ENCODE data around the gene OLAH. TPM values are rescaled to one million over a fixed set of nuclear protein-coding genes. Genes with fewer than 3 reads are reported as not detected.

The OLAH gene
- total RNA-seq, 1 experiment from 2014 or later: 0.48 TPM

DNA sequence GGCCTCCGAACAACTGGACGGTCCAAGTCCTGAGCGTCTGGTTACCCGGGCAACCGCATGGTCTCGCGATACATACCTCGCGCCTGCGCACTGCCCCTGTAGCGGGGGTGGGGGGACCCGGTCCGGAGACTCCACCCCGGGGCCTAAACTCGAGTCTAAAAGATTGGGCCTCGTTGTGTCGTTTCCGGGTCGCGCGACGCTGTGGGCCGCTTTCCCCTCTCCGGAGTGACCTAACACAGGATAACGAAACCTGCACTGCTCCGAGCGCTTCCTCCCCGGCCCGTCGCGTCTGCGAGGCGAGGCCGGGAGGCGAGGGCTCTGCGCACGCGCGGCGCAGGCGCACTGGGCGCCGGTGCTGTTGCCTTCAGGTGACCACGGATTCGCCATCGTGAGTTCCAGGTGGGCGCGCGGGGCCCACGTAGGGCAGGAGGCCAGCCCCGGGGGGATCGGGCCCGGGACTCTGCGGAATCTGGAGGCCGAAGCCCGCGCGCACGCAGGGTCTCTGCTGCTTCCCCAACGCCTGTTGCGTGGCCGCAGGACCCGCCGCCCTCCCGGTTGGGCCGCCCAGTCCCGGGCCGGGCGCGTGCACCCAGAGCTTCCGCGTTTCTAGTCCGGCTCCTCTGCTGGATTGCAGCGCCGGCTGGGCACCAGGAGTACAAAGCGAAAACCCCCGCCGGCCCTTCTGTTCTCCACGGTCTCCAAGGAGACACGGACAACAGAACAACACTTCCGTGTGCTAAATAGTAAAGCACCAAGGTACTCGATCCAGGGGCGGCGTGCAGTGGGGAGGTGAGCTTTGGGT, 53.5 kb downstream of the OLAH start, which contains the start of gene RPP38:
TSS of gene RPP38 (plus strand) at position 345 of the 802 bp plus-strand sequence. CDS start 5,960 bp downstream, outside the sequence.
- H3K9me3 Mint-ChIP-seq: no peaks in the 10 kb centered on the region; a peak in 1 of 5 replicates
- H3K79me2 ChIP-seq (ENCODE audit: insufficient read depth, low read length): peaks cover 12% of the 10 kb centered on the region; the same call in 1 of the 2 replicates

More for the DNA sequence above, 53.5 kb downstream of the OLAH start, which contains the start of gene RPP38:
- H2BK5ac ChIP-seq (ENCODE audit: insufficient read length, low read length): no peak within 1 kb of the TSS
- H3K27ac Mint-ChIP-seq: peak within 1 kb of the TSS; percentile 96 to 100 (median 99)
- TF ChIP-seq, protein P1, sequence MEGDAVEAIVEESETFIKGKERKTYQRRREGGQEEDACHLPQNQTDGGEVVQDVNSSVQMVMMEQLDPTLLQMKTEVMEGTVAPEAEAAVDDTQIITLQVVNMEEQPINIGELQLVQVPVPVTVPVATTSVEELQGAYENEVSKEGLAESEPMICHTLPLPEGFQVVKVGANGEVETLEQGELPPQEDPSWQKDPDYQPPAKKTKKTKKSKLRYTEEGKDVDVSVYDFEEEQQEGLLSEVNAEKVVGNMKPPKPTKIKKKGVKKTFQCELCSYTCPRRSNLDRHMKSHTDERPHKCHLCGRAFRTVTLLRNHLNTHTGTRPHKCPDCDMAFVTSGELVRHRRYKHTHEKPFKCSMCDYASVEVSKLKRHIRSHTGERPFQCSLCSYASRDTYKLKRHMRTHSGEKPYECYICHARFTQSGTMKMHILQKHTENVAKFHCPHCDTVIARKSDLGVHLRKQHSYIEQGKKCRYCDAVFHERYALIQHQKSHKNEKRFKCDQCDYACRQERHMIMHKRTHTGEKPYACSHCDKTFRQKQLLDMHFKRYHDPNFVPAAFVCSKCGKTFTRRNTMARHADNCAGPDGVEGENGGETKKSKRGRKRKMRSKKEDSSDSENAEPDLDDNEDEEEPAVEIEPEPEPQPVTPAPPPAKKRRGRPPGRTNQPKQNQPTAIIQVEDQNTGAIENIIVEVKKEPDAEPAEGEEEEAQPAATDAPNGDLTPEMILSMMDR (conservative IDR thresholded peaks at IDR 0.05): no peak
- peaks cover 6% of the 10 kb centered on the region for H3K79me1 ChIP-seq (ENCODE audit: insufficient read depth, low read depth, low read length, poor library complexity, severe bottlenecking)
- no peak within 1 kb of the TSS for H4K8ac ChIP-seq (replicated peaks; ENCODE audit: insufficient read length, low read depth, low read length)
- no peaks in the 10 kb centered on the region; the same call in 1 of the 2 replicates for H3K27me3 ChIP-seq (ENCODE audit: insufficient read depth, low read length)
- no peak within 1 kb of the TSS for H2AK5ac ChIP-seq (ENCODE audit: insufficient read length, low read length)
- peak within 1 kb of the TSS; percentile 84 for H3K27ac ChIP-seq (ENCODE audit: insufficient read length, low read depth, low read length)
- no peak within 1 kb of the TSS for H4K5ac ChIP-seq (ENCODE audit: insufficient read length, low read depth, low read length)
- no peak within 1 kb of the TSS for H3K56ac ChIP-seq (ENCODE audit: insufficient read length, low read depth, low read length)
- H3K23ac ChIP-seq (ENCODE audit: insufficient read length, low read depth, low read length): no peak within 1 kb of the TSS
- H3K14ac ChIP-seq (ENCODE audit: insufficient read depth, low read length): peak within 1 kb of the TSS; percentile 99
- no peaks in the 10 kb centered on the region; the same call in 1 of the 2 replicates for H3K27me3 Mint-ChIP-seq (ENCODE audit: low read depth)
- WGBS (ENCODE audit: extremely low coverage, insufficient read length, low lambda C conversion rate): no CpG with 5 or more reads among the region's 84 CpGs
- no peak within 1 kb of the TSS for H2BK15ac ChIP-seq (ENCODE audit: low read depth, low read length)
- H3K9ac ChIP-seq (ENCODE audit: extremely low read depth, insufficient read length, low read length): peak within 1 kb of the TSS; percentile 94
- peak; percentile 96 for DNase-seq
- H2BK12ac ChIP-seq (ENCODE audit: insufficient read length, low read depth, low read length): peak within 1 kb of the TSS; percentile 32
- H2AFZ ChIP-seq (ENCODE audit: low read length): no peak within 1 kb of the TSS
- no peaks in the 10 kb centered on the region for H3K4me1 ChIP-seq (ENCODE audit: insufficient read depth, low read length)
- H2BK120ac ChIP-seq (ENCODE audit: low read depth, low read length, poor library complexity, severe bottlenecking): no peak within 1 kb of the TSS
- peak within 1 kb of the TSS; percentile 98 for H3K4me2 ChIP-seq (ENCODE audit: insufficient read depth, insufficient read length, low read length)
- peaks cover 4 to 25% (median 17%) of the 10 kb centered on the region in 3 experiments for H3K36me3 Mint-ChIP-seq (ENCODE audit: insufficient read depth in 1 of 3, low read depth in 3 of 3)
- no peak within 1 kb of the TSS for H4K91ac ChIP-seq (ENCODE audit: insufficient read length, low read depth, low read length)
- peak within 1 kb of the TSS; percentile 99 to 100 for H3K4me3 Mint-ChIP-seq
- no peak within 1 kb of the TSS for H3T11ph ChIP-seq (ENCODE audit: low read length)
- H3K4ac ChIP-seq (ENCODE audit: low read depth, low read length): peak within 1 kb of the TSS; percentile 1; the same call in 1 of the 2 replicates
- no peaks in the 10 kb centered on the region for H4K20me1 ChIP-seq (ENCODE audit: control insufficient read depth, insufficient read depth, insufficient read length)
- H3K9me3 ChIP-seq (ENCODE audit: control insufficient read depth, low read depth, low read length): no peaks in the 10 kb centered on the region
- H3K4me1 Mint-ChIP-seq: peaks cover 9 to 16% of the 10 kb centered on the region in 2 experiments
- no peak within 1 kb of the TSS for H2BK20ac ChIP-seq (ENCODE audit: low read depth, low read length, poor library complexity, severe bottlenecking)
- H3K23me2 ChIP-seq (ENCODE audit: insufficient read length, low read depth, low read length, poor library complexity, severe bottlenecking): peaks cover 14% of the 10 kb centered on the region
- peak within 1 kb of the TSS; percentile 98 for H3K18ac ChIP-seq (ENCODE audit: insufficient read length, low read depth, low read length)
